Fibroblast of the aortic adventitia (primary cell): ENCODE results near the gene MYO16. TPM values are rescaled to one million over a fixed set of nuclear protein-coding genes. Genes with fewer than 3 reads are reported as not detected.

Source experiments
- DNase-seq: peaks from one replicate; pipeline ENCODE4 v3.0.0-alpha.2; 2010; ENCODE audit warnings: low read depth
- H3K4me3 ChIP-seq: 2 replicates; pipeline ENCODE4 v1.5.1; 2011; ENCODE audit warnings: low read depth, mild to moderate bottlenecking, control low read depth, low read length, moderate library complexity
- total RNA-seq: library from RNA; depleted of rRNA; stranded (reverse); fragments of >200 nt; gene quantifications from 2 replicates; pipeline ENCODE4 v1.2.3, GENCODE V29; 2012; ENCODE audit warnings: low replicate concordance
- TF ChIP-seq, protein P1 (sequence below): IDR thresholded peaks from 2 replicates; pipeline ENCODE4 v1.5.1; 2011; ENCODE audit warnings: mild to moderate bottlenecking, low read length, control low read depth, inconsistent platforms; ENCODE audit not compliant: insufficient read depth

MYO16 gene
- total RNA-seq, 1 donor: under 0.01 TPM

- H3K4me3 ChIP-seq: no peak overlapping the region
- TF ChIP-seq, protein P1, sequence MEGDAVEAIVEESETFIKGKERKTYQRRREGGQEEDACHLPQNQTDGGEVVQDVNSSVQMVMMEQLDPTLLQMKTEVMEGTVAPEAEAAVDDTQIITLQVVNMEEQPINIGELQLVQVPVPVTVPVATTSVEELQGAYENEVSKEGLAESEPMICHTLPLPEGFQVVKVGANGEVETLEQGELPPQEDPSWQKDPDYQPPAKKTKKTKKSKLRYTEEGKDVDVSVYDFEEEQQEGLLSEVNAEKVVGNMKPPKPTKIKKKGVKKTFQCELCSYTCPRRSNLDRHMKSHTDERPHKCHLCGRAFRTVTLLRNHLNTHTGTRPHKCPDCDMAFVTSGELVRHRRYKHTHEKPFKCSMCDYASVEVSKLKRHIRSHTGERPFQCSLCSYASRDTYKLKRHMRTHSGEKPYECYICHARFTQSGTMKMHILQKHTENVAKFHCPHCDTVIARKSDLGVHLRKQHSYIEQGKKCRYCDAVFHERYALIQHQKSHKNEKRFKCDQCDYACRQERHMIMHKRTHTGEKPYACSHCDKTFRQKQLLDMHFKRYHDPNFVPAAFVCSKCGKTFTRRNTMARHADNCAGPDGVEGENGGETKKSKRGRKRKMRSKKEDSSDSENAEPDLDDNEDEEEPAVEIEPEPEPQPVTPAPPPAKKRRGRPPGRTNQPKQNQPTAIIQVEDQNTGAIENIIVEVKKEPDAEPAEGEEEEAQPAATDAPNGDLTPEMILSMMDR: no peak
- peak; percentile 44 for DNase-seq
These were observed 315.3 kb downstream of the MYO16 start for GRCh38 chr13:108944760-108945159.

- H3K4me3 ChIP-seq: no peak overlapping the region
- TF ChIP-seq, protein P1: no peak
- peak; percentile 90 for DNase-seq
These were observed 318.2 kb downstream of the MYO16 start for GRCh38 chr13:108947551-108948030.

DNA sequence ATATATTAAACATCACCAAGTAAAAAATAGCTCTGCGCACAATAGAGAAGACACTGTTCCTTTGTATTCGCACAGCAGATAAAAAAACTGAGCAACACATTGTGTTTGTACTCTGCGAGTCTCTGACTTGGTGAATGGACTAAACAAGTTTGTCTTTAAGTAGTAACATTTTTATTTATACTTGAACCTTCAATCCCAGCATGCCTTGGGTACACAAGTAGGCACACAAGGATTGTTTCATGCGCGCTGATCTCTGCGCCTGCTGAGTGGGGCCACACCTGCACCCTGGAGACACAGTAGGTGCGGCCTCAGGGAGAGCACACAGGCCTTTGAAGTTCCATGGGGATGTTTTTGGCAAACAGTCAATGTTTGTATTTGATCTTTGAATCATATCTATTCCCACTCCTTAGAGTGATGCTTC, 318.9 kb downstream of the MYO16 start:
- no peak for DNase-seq
- no peak overlapping the region for H3K4me3 ChIP-seq
- TF ChIP-seq, protein P1: no peak

GRCh38 chr13:108950333-108951010, 321.1 kb downstream of the MYO16 start:
- H3K4me3 ChIP-seq: no peak overlapping the region
- TF ChIP-seq, protein P1: no peak
- DNase-seq: peak; percentile 24

GRCh38 chr13:108955741-108956140, 326.3 kb downstream of the MYO16 start:
- no peak for DNase-seq
- H3K4me3 ChIP-seq: no peak overlapping the region
- TF ChIP-seq, protein P1: no peak

GRCh38 chr13:108957369-108958012, 328.1 kb downstream of the MYO16 start:
- peak; percentile 89 for DNase-seq
- H3K4me3 ChIP-seq: no peak overlapping the region
- TF ChIP-seq, protein P1: no peak
